ENCODE results near the gene SLC26A3.

GRCh38 chr7:107815254-107815882 lies 12.3 kb upstream of the SLC26A3 start:
- TF ChIP-seq CTCF (IDR thresholded peaks at IDR 0.05; ENCODE audit: borderline replicate concordance, extremely low read depth, low read length, poor library complexity, severe bottlenecking) (no peak), EZH2 (IDR thresholded peaks at IDR 0.05; ENCODE audit: borderline replicate concordance, low read depth, low read length, severe bottlenecking) (no peak)

Measured in DND-41 (cell line).